Heart left ventricle (tissue), 16 donors: ENCODE results near the gene RAP2B. TPM values are rescaled to one million over a fixed set of nuclear protein-coding genes. Genes with fewer than 3 reads are reported as not detected.
A peak's percentile ranks its signal among the peaks of the same experiment; 100 is the strongest.

Experiments used
- ATAC-seq, 4 donors: fragments of 200-7000 bp; cut with Tn5 transposase; one replicate each; pipeline ENCODE4 v1.9.1; 2020 to 2022; ENCODE audit warnings: moderate library complexity in 4 of 4, mild to moderate bottlenecking in 3 of 4, moderate number of reproducible peaks in 1 of 4
- DNase-seq, 5 donors: peaks; one replicate each; pipeline ENCODE4 v3.0.0-alpha.2; 2020
- H3K27ac ChIP-seq, 12 donors: fragments of 200-600 bp; sonication (generic) in 4 of 12; one replicate each; pipeline versions ENCODE4 v1.5.0 to v1.8.0; 2016 to 2022; ENCODE audit warnings: mild to moderate bottlenecking in 2 of 12
- H3K27me3 ChIP-seq, 9 donors: fragments of 200-600 bp; sonication (generic) in 2 of 9; one replicate each; pipeline versions ENCODE4 v1.5.1 to v1.8.0; 2016 to 2022; ENCODE audit warnings: mild to moderate bottlenecking in 3 of 9
- H3K36me3 ChIP-seq, 9 donors: fragments of 200-600 bp; sonication (generic) in 2 of 9; one replicate each; pipeline versions ENCODE4 v1.5.0 to v1.8.0; 2018 to 2022; ENCODE audit warnings: mild to moderate bottlenecking in 2 of 9
- H3K4me1 ChIP-seq, 12 donors: fragments of 200-600 bp; sonication (generic) in 4 of 12; one replicate each; pipeline versions ENCODE4 v1.5.0 to v1.8.0; 2016 to 2022; ENCODE audit warnings: mild to moderate bottlenecking in 3 of 12
- H3K4me3 ChIP-seq, 12 donors: fragments of 200-600 bp; sonication (generic) in 4 of 12; one replicate each; pipeline versions ENCODE4 v1.5.0 to v1.8.0; 2017 to 2022; ENCODE audit warnings: mild to moderate bottlenecking in 9 of 12, moderate library complexity in 4 of 12
- H3K9me3 ChIP-seq, 12 donors: fragments of 200-600 bp; sonication (generic) in 4 of 12; one replicate each; pipeline versions ENCODE4 v1.5.0 to v1.8.0; 2016 to 2022; ENCODE audit warnings: mild to moderate bottlenecking in 1 of 12
- POLR2A ChIP-seq, 2 donors: fragments of 450-650 bp; IDR thresholded peaks; one replicate each; pipeline ENCODE4 v1.6.1; 2017; ENCODE audit warnings: antibody characterized with exemption in 2 of 2, mild to moderate bottlenecking in 2 of 2, moderate library complexity in 2 of 2
- WGBS, 4 donors: extraction: QIAGEN DNeasy Blood & Tissue Kit in 2 of 4; methylation state at CpG; one replicate each; pipeline versions ENCODE4 v1.1.5 to v1.1.7; 2013 to 2018; 5-methylcytosine and 5-hydroxymethylcytosine counted together
- intact Hi-C, 10 donors: fragments of 100-400 bp; cut with DNase I; formaldehyde crosslinking; loops; one replicate each; pipeline versions ENCODE4 v1.11.1 to v1.14.2; 2022
- polyA plus RNA-seq, 2 donors: library from polyadenylated mRNA; stranded (reverse); fragments of 200-250 nt; gene quantifications; one replicate each; pipeline ENCODE4 v1.2.3, GENCODE V29; 2013
- total RNA-seq, 9 donors: library from RNA; depleted of rRNA in 2 of 9; stranded (reverse); fragments of >200 nt in 2 of 9; fragmentation: NEBNext Ultra II Directional in 3 of 9; extraction: Animal tissue kit (Norgen Biotek cat#: 25700) in 3 of 9; gene quantifications; one replicate each; pipeline versions ENCODE4 v1.1.0 to v1.2.4, GENCODE V29; 2016 to 2023
- TF ChIP-seq, protein P1 (sequence below), 12 donors: fragments of 200-600 bp; sonication (generic) in 4 of 12; IDR thresholded peaks; one replicate each; pipeline versions ENCODE4 v1.5.0 to v1.8.0; 2018 to 2022; ENCODE audit warnings: antibody characterized with exemption in 12 of 12, mild to moderate bottlenecking in 5 of 12
- donor health status: ischemic (EF 13 %, LVEDD 7.1; RV severe dilation, severe dysfunction).
- donor health status: healthy with polysubstance abuse.
- donor health status: DM: no; HTN: yes; CAD: no.
- donor health status: DM: no; HTN: no; CAD: no.
- donor health status: ischemic (EF 25% LVEDD 6.9; RV normal size, moderate dysfunction).
- donor health status: ischemic (EF 25% LVEDD 5.7; RV mildly dilated, moderate dysfunction).
- donor health status: healthy.
- donor health status: DM: yes; HTN: yes; CAD: no.
- donor health status: ischemic (EF 35%, LVEDD 5.7; RV mildly dilated, moderate dysfunction).
- donor health status: nonischemic (EF 11% LVEDD 7.7; RV severe dilation, severe dysfunction).
- donor health status: DM: yes; HTN: yes; CAD: no.
- donor health status: PGD.
- donor health status: ischemic (EF 29% LVEDD 5.4; RV normal size, mild dysfunction).
- donor health status: nonischemic (EF 23%, LVEDD 6.1; RV moderate dilation, normal function).

Gene RAP2B
- total and polyA plus RNA-seq, 11 donors = 0.99 to 23.8 (median 3.6) TPM

DNA sequence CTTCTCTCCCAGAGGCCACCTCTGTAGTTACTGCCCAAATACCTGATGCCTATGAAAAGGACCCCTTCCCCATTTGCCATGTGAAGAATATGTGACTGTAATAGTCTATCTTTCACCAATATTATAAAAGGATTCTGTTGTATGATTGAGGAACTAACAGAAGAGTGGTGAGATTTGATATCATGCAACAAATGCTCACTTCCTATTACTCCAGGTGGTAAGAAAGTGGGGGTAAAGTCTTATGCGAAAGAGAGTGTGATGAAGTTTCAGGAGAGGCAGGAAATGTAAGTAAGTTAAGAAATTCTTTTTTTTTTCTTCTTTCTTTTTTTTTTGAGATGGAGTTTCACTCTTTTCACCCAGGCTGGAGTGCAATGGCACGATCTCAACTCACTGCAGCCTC is 24.4 kb upstream of the RAP2B start:
- TF ChIP-seq POLR2A (IDR thresholded peaks at IDR 0.05) = no peak
- TF ChIP-seq, protein P1, sequence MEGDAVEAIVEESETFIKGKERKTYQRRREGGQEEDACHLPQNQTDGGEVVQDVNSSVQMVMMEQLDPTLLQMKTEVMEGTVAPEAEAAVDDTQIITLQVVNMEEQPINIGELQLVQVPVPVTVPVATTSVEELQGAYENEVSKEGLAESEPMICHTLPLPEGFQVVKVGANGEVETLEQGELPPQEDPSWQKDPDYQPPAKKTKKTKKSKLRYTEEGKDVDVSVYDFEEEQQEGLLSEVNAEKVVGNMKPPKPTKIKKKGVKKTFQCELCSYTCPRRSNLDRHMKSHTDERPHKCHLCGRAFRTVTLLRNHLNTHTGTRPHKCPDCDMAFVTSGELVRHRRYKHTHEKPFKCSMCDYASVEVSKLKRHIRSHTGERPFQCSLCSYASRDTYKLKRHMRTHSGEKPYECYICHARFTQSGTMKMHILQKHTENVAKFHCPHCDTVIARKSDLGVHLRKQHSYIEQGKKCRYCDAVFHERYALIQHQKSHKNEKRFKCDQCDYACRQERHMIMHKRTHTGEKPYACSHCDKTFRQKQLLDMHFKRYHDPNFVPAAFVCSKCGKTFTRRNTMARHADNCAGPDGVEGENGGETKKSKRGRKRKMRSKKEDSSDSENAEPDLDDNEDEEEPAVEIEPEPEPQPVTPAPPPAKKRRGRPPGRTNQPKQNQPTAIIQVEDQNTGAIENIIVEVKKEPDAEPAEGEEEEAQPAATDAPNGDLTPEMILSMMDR (IDR thresholded peaks at IDR 0.05) = no peak
- ATAC-seq (no peak), DNase-seq (no peak)
- intact Hi-C loops = no loop called here
- H3K36me3 ChIP-seq = no peaks in the 10 kb centered on the region
- H3K27ac ChIP-seq = peak overlapping the region in 1 of 12 donors; percentile 72
- peaks cover 0 to 22% (median 0%) of the 10 kb centered on the region in 12 donors for H3K4me1 ChIP-seq
- H3K4me3 ChIP-seq = no peak overlapping the region
- no peaks in the 10 kb centered on the region for H3K9me3 ChIP-seq
- no peaks in the 10 kb centered on the region for H3K27me3 ChIP-seq
- 81 to 90% (median 85%) methylated on average over 2 of the region's 2 CpGs for WGBS, 4 donors

DNA sequence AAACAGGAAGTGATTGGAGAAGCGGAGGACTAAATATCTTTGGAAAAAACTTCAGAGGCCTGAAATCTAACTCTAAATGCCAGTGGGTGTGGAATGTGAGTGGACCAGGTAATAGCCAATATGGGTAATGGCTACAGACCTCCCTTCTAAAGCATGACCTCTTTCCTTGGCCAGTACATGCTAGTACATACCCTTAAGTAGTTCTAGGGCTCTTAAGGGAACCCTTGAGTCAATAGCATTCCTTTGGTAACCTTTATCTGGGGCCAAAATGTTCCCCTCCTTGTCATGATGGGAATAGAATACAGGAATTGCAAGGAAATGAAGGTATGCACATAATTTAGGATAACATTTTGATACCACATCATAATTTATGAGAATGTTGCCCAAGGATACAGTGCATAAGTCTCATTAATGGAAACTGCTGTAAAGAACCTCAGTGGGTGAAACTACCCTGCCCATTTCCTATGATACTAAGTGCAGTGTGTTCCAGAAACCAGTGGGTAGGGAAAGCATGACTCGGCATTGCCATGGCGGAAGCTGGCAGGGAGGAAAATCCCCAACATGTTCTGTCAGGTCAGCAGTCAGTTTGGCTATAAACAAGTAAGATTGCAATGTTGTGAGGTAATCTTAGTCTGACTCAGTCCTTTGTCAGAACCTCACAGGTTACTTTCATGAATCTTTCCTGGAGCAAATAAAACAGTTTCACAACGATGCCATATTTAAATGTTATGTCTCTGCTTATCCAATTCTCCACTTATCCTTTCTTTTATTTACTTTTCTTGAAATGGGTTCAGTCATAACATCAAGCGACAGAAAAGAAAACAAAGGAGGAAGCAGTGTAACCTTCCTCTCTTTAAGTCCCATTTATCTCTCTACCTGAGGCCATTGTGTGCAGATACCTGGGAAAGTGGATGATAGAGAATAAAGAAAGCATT is 23.5 kb upstream of the RAP2B start:
- Histone ChIP-seq H3K4me1 (peaks cover 0 to 23% (median 0%) of the 10 kb centered on the region in 12 donors), H3K27me3 (no peaks in the 10 kb centered on the region), H3K9me3 (no peaks in the 10 kb centered on the region), H3K27ac (peak overlapping the region in 1 of 12 donors; percentile 72), H3K4me3 (no peak overlapping the region), H3K36me3 (no peaks in the 10 kb centered on the region)
- intact Hi-C loops = no loop called here
- TF ChIP-seq, protein P1 (IDR thresholded peaks at IDR 0.05) = no peak
- TF ChIP-seq POLR2A (IDR thresholded peaks at IDR 0.05) = no peak
- peak; percentile 51 to 75 (median 60) for ATAC-seq
- DNase-seq = peak in 4 of 5 donors; percentile 27 to 57 (median 34)
- 74 to 81% (median 76%) methylated on average over 5 of the region's 5 CpGs for WGBS, 4 donors

DNA sequence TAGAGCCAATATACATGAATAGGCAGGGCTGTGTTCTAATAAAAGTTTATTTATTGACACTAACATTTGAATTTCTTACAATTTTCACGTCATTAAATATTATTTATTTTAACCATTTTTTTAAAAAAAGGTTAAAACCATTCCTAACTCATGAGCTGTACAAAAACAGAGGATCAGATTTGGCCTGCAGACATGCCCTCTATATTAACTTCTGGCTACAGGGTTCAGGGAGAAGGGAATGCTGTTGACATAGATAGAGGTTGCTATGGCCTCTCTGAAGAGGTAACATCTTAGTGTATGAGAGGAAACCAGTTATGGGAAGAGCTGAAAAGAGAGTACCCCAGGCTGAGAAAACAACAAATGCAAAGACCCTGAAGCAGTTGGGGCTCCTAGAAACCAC is 19.1 kb upstream of the RAP2B start:
- H3K4me1 ChIP-seq = peaks cover 0 to 29% (median 0%) of the 10 kb centered on the region in 12 donors
- no peaks in the 10 kb centered on the region for H3K9me3 ChIP-seq
- no peaks in the 10 kb centered on the region for H3K27me3 ChIP-seq
- no peaks in the 10 kb centered on the region for H3K36me3 ChIP-seq
- no peak overlapping the region for H3K27ac ChIP-seq
- DNase-seq (no peak), ATAC-seq (no peak)
- H3K4me3 ChIP-seq = no peak overlapping the region
- intact Hi-C loops = no loop called here
- TF ChIP-seq, protein P1 (IDR thresholded peaks at IDR 0.05) = no peak
- no peak for TF ChIP-seq POLR2A (IDR thresholded peaks at IDR 0.05)
- 77 to 85% (median 82%) methylated on average over 1 of the region's 1 CpG for WGBS, 4 donors

DNA sequence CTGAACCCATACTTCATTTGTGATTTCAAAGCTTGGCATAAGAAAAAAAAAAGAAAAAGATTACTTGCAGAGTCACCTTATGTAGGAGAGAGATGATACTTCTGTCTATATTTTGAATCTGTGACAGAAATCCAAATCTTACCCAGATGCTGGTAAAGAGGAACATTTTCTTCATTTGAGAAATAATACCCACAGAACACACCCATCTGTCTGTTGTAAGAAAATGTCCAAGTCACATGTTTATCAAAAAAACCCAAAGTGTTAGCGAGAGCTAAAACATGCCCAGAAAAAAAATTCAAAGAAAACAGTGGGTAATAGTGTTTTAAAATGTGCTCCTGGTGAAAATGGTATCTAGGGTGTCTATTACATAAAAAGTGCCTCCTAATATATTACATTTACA is 18.0 kb upstream of the RAP2B start:
- TF ChIP-seq, protein P1 (IDR thresholded peaks at IDR 0.05) = no peak
- no peak for TF ChIP-seq POLR2A (IDR thresholded peaks at IDR 0.05)
- Histone ChIP-seq H3K27me3 (no peaks in the 10 kb centered on the region), H3K36me3 (no peaks in the 10 kb centered on the region), H3K9me3 (no peaks in the 10 kb centered on the region), H3K27ac (peak overlapping the region in 1 of 12 donors; percentile 77), H3K4me1 (peaks cover 0 to 19% (median 0%) of the 10 kb centered on the region in 12 donors), H3K4me3 (no peak overlapping the region)
- 85 to 97% (median 86%) methylated on average over 1 of the region's 1 CpG for WGBS, 4 donors
- no peak for ATAC-seq
- no peak for DNase-seq
- intact Hi-C loops = no loop called here
